WTC11 (cell line): ENCODE data around the gene CFAP300. TPM values are rescaled to one million over a fixed set of nuclear protein-coding genes. Genes with fewer than 3 reads are reported as not detected.

Source experiments
- ATAC-seq: fragments of 200-7000 bp; cut with Tn5 transposase; 2 replicates; pipeline ENCODE4 v1.10.0; 2021; ENCODE audit warnings: mild to moderate bottlenecking, moderate library complexity
- CTCF ChIA-PET: fragments of 300-600 bp; sonication (Branson Sonifier 250); formaldehyde crosslinking; loops from one replicate; lab custom pipeline; 2021; ENCODE audit warnings: antibody characterized with exemption; lab: Charles Lee
- POLR2A ChIA-PET: fragments of 350-600 bp; sonication (Branson Sonifier 250); formaldehyde crosslinking; loops from one replicate; lab custom pipeline; 2021; ENCODE audit warnings: antibody characterized with exemption; lab: Charles Lee
- DNase-seq: peaks from one replicate; pipeline ENCODE4 v3.0.0; 2021; ENCODE audit warnings: low spot score
- H3K27ac Mint-ChIP-seq: 2 replicates; pipeline ENCODE4 v1.8.0; 2021; ENCODE audit warnings: mixed read lengths
- H3K27me3 Mint-ChIP-seq: 2 replicates; pipeline ENCODE4 v1.8.0; 2021; ENCODE audit warnings: low read depth, mild to moderate bottlenecking, moderate library complexity, mixed read lengths
- H3K36me3 Mint-ChIP-seq: 2 replicates; pipeline ENCODE4 v1.8.0; 2021; ENCODE audit warnings: mixed read lengths
- H3K4me1 Mint-ChIP-seq: 2 replicates; pipeline ENCODE4 v1.8.0; 2022; ENCODE audit warnings: mixed read lengths
- H3K4me3 Mint-ChIP-seq: 2 replicates; pipeline ENCODE4 v1.8.0; 2021; ENCODE audit warnings: mild to moderate bottlenecking, moderate library complexity, mixed read lengths
- H3K9me3 Mint-ChIP-seq: 2 replicates; pipeline ENCODE4 v1.8.0; 2021; ENCODE audit warnings: mixed read lengths
- KAT7 ChIP-seq: sonication (generic); formaldehyde crosslinking; IDR thresholded peaks from 2 replicates; pipeline ENCODE4 v1.8.1; 2023; ENCODE audit warnings: missing genetic modification reagents, mild to moderate bottlenecking, borderline replicate concordance
- MAX ChIP-seq: sonication (generic); formaldehyde crosslinking; IDR thresholded peaks from 2 replicates; pipeline ENCODE4 v1.8.0; 2022; ENCODE audit warnings: mild to moderate bottlenecking, missing genetic modification reagents
- MXD4 ChIP-seq: fragments of 250-450 bp; sonication (Bioruptor Pico); IDR thresholded peaks from 2 replicates; pipeline ENCODE4 v1.8.0; 2021; ENCODE audit warnings: mild to moderate bottlenecking, moderate library complexity, borderline replicate concordance
- RELA ChIP-seq: sonication (generic); formaldehyde crosslinking; IDR thresholded peaks from 2 replicates; pipeline ENCODE4 v1.8.1; 2022; ENCODE audit warnings: missing genetic modification reagents, mild to moderate bottlenecking, borderline replicate concordance
- SMAD3 ChIP-seq: sonication (generic); formaldehyde crosslinking; IDR thresholded peaks from 2 replicates; pipeline ENCODE4 v1.8.0; 2022; ENCODE audit warnings: missing genetic modification reagents, mild to moderate bottlenecking, borderline replicate concordance
- SP1 ChIP-seq: sonication (generic); formaldehyde crosslinking; conservative IDR thresholded peaks from 2 replicates; pipeline ENCODE4 v1.8.1; 2022; ENCODE audit warnings: missing genetic modification reagents
- ZBTB43 ChIP-seq: sonication (generic); formaldehyde crosslinking; IDR thresholded peaks from 2 replicates; pipeline ENCODE4 v1.8.1; 2023; ENCODE audit warnings: mild to moderate bottlenecking, missing genetic modification reagents
- ZNF138 ChIP-seq: sonication (generic); formaldehyde crosslinking; conservative IDR thresholded peaks from 2 replicates; pipeline ENCODE4 v1.8.1; 2022; ENCODE audit warnings: mild to moderate bottlenecking, moderate library complexity, missing genetic modification reagents
- ZNF263 ChIP-seq: sonication (generic); formaldehyde crosslinking; IDR thresholded peaks from 2 replicates; pipeline ENCODE4 v1.8.1; 2022; ENCODE audit warnings: low read depth, mild to moderate bottlenecking, moderate library complexity, missing genetic modification reagents
- ZNF281 ChIP-seq: sonication (generic); formaldehyde crosslinking; IDR thresholded peaks from 2 replicates; pipeline ENCODE4 v1.8.0; 2023; ENCODE audit warnings: mild to moderate bottlenecking, missing genetic modification reagents
- ZNF317 ChIP-seq: sonication (generic); formaldehyde crosslinking; IDR thresholded peaks from 2 replicates; pipeline ENCODE4 v1.8.1; 2023; ENCODE audit warnings: low read depth, mild to moderate bottlenecking, moderate library complexity, missing genetic modification reagents, borderline replicate concordance
- ZNF423 ChIP-seq: fragments of 250-450 bp; sonication (Bioruptor Pico); IDR thresholded peaks from 2 replicates; pipeline ENCODE4 v2.1.2; 2022; ENCODE audit warnings: mild to moderate bottlenecking, moderate library complexity
- ZNF512 ChIP-seq: sonication (generic); formaldehyde crosslinking; IDR thresholded peaks from 2 replicates; pipeline ENCODE4 v1.8.1; 2022; ENCODE audit warnings: missing genetic modification reagents, borderline replicate concordance
- total RNA-seq: library from RNA; stranded (reverse); gene quantifications from 3 replicates; pipeline ENCODE4 v1.2.3, GENCODE V29; 2021

CFAP300 gene
- total RNA-seq, 1 experiment from 2014 or later, result 1.1 TPM

GRCh38 chr11:102117472-102118113, 70.4 kb downstream of the CFAP300 start:
- TF ChIP-seq RELA (CRISPR knock-in tag) (no peak), ZNF281 (no peak), ZNF512 (CRISPR knock-in tag) (no peak), SMAD3 (CRISPR knock-in tag) (no peak), KAT7 (CRISPR knock-in tag) (no peak), ZNF317 (CRISPR knock-in tag) (no peak), MXD4 (CRISPR knock-in tag) (no peak)
- ChIA-PET POLR2A (interaction anchor here (0.6 kb wide), 1 partner anchor 62 kb away, joined by 5 read pairs; no protein-coding TSS in a partner anchor), CTCF (no interaction called here)
- H3K4me3 Mint-ChIP-seq, result no peak overlapping the region; the same call in 1 of the 2 replicates
- H3K27ac Mint-ChIP-seq, result no peak overlapping the region
- ATAC-seq, result no peak
- H3K27me3 Mint-ChIP-seq, result no peaks in the 10 kb centered on the region
- H3K4me1 Mint-ChIP-seq, result peaks cover 89% of the 10 kb centered on the region
- no peaks in the 10 kb centered on the region for H3K9me3 Mint-ChIP-seq
- DNase-seq, result no peak
- peaks cover 15% of the 10 kb centered on the region for H3K36me3 Mint-ChIP-seq

- peaks cover 87% of the 10 kb centered on the region for H3K4me1 Mint-ChIP-seq
- POLR2A ChIA-PET, result interaction anchor here (0.6 kb wide), 1 partner anchor 717 kb away, joined by 4 read pairs; no protein-coding TSS in a partner anchor
- TF ChIP-seq ZNF423, result peak; percentile 76; the same call in 1 of the 2 replicates
- no peak for TF ChIP-seq ZBTB43 (CRISPR knock-in tag)
- TF ChIP-seq, all 79 proteins: peak for 1
- Mint-ChIP-seq H3K9me3 (peaks cover 6% of the 10 kb centered on the region), H3K36me3 (peaks cover 24% of the 10 kb centered on the region), H3K27ac (peak overlapping the region; percentile 77; the same call in 1 of the 2 replicates), H3K27me3 (no peaks in the 10 kb centered on the region), H3K4me3 (peak overlapping the region; percentile 39; the same call in 1 of the 2 replicates)
- CTCF ChIA-PET, result interaction anchor here (0.6 to 1.4 kb wide), 4 partner anchors 26 to 494 kb away, joined by 3 to 7 read pairs (median 4); no protein-coding TSS in a partner anchor
- DNase-seq, result peak; percentile 26
- ATAC-seq, result peak; percentile 48
Observed at GRCh38 chr11:102118937-102119336, 71.7 kb downstream of the CFAP300 start.

GRCh38 chr11:102119997-102120396, 72.8 kb downstream of the CFAP300 start:
- POLR2A ChIA-PET, result no interaction called here
- peaks cover 84% of the 10 kb centered on the region for H3K4me1 Mint-ChIP-seq
- no peak for ATAC-seq
- peak overlapping the region; percentile 5 for H3K4me3 Mint-ChIP-seq
- no peak for TF ChIP-seq ZNF138
- TF ChIP-seq ZNF263 (CRISPR knock-in tag), result no peak
- TF ChIP-seq MAX, result no peak
- no peak for TF ChIP-seq SP1 (CRISPR knock-in tag)
- TF ChIP-seq, all 79 proteins: peak for 0
- Mint-ChIP-seq H3K27ac (peak overlapping the region; percentile 4), H3K27me3 (no peaks in the 10 kb centered on the region), H3K36me3 (peaks cover 34% of the 10 kb centered on the region), H3K9me3 (peaks cover 15% of the 10 kb centered on the region)
- no peak for DNase-seq
- CTCF ChIA-PET, result interaction anchor here (1.2 to 1.4 kb wide), 3 partner anchors 25 to 160 kb away, joined by 3 to 7 read pairs (median 5); no protein-coding TSS in a partner anchor
